H9 (cell line): ENCODE data around the gene IL1RAPL2. TPM values are rescaled to one million over a fixed set of nuclear protein-coding genes. Genes with fewer than 3 reads are reported as not detected.

Experiments used
- DNase-seq: peaks from one replicate; pipeline ENCODE4 v3.0.0-alpha.2; 2017
- H2AFZ ChIP-seq: one replicate; pipeline ENCODE4 v1.6.1; 2013; ENCODE audit warnings: mild to moderate bottlenecking, low read length, control low read depth, moderate library complexity
- H2AK5ac ChIP-seq: 2 replicates; pipeline ENCODE4 v1.6.1; 2013; ENCODE audit warnings: low read length, control low read depth, mixed read lengths; ENCODE audit not compliant: insufficient read length
- H2BK120ac ChIP-seq: one replicate; pipeline ENCODE4 v1.6.1; 2013; ENCODE audit warnings: low read depth, mild to moderate bottlenecking, low read length, control low read depth, inconsistent platforms; ENCODE audit not compliant: poor library complexity, severe bottlenecking
- H2BK12ac ChIP-seq: 2 replicates; pipeline ENCODE4 v1.6.1; 2013; ENCODE audit warnings: low read length, control low read depth, mixed read lengths, low read depth; ENCODE audit not compliant: insufficient read length
- H2BK15ac ChIP-seq: 2 replicates; pipeline ENCODE4 v1.6.1; 2013; ENCODE audit warnings: low read depth, low read length, control low read depth
- H2BK20ac ChIP-seq: one replicate; pipeline ENCODE4 v1.6.1; 2013; ENCODE audit warnings: low read depth, mild to moderate bottlenecking, low read length, control low read depth, inconsistent platforms; ENCODE audit not compliant: poor library complexity, severe bottlenecking
- H2BK5ac ChIP-seq: 2 replicates; pipeline ENCODE4 v1.6.1; 2013; ENCODE audit warnings: low read length, control low read depth, mixed read lengths; ENCODE audit not compliant: insufficient read length
- H3K14ac ChIP-seq: 2 replicates; pipeline ENCODE4 v1.6.1; 2013; ENCODE audit warnings: low read length, control low read depth; ENCODE audit not compliant: insufficient read depth
- H3K18ac ChIP-seq: 2 replicates; pipeline ENCODE4 v1.6.1; 2013; ENCODE audit warnings: low read depth, mild to moderate bottlenecking, mixed read lengths, low read length, control low read depth; ENCODE audit not compliant: insufficient read length
- H3K23ac ChIP-seq: 2 replicates; pipeline ENCODE4 v1.6.1; 2013; ENCODE audit warnings: low read length, control low read depth, mixed read lengths, low read depth; ENCODE audit not compliant: insufficient read length
- H3K23me2 ChIP-seq: 2 replicates; pipeline ENCODE4 v1.6.1; 2013; ENCODE audit warnings: low read depth, mild to moderate bottlenecking, mixed read lengths, low read length, control low read depth; ENCODE audit not compliant: insufficient read length, poor library complexity, severe bottlenecking
- H3K27ac ChIP-seq: 2 replicates; pipeline ENCODE4 v1.5.1; 2013; ENCODE audit warnings: low read length, control low read depth, mixed read lengths, low read depth; ENCODE audit not compliant: insufficient read length
- H3K27me3 ChIP-seq: 2 replicates; pipeline ENCODE4 v1.6.1; 2013; ENCODE audit warnings: low read length, control low read depth, inconsistent platforms; ENCODE audit not compliant: insufficient read depth
- H3K4ac ChIP-seq: 2 replicates; pipeline ENCODE4 v1.6.1; 2013; ENCODE audit warnings: low read depth, mild to moderate bottlenecking, control low read depth, inconsistent platforms, low read length, moderate library complexity
- H3K4me1 ChIP-seq: 2 replicates; pipeline ENCODE4 v1.6.1; 2013; ENCODE audit warnings: low read length, control low read depth, inconsistent platforms; ENCODE audit not compliant: insufficient read depth
- H3K4me2 ChIP-seq: 2 replicates; pipeline ENCODE4 v1.6.1; 2013; ENCODE audit warnings: low read length, control low read depth, mixed read lengths; ENCODE audit not compliant: insufficient read length, insufficient read depth
- H3K56ac ChIP-seq: 2 replicates; pipeline ENCODE4 v1.6.1; 2013; ENCODE audit warnings: low read depth, mild to moderate bottlenecking, mixed read lengths, low read length, control low read depth; ENCODE audit not compliant: insufficient read length
- H3K79me1 ChIP-seq: 2 replicates; pipeline ENCODE4 v1.6.1; 2013; ENCODE audit warnings: low read depth, mild to moderate bottlenecking, moderate library complexity, low read length, control low read depth, inconsistent platforms; ENCODE audit not compliant: insufficient read depth, poor library complexity, severe bottlenecking
- H3K79me2 ChIP-seq: 2 replicates; pipeline ENCODE4 v1.6.1; 2013; ENCODE audit warnings: low read length, control low read depth, inconsistent platforms; ENCODE audit not compliant: insufficient read depth
- H3K9ac ChIP-seq: 2 replicates; pipeline ENCODE4 v1.6.1; 2013; ENCODE audit warnings: low read length, control low read depth, mixed read lengths; ENCODE audit not compliant: insufficient read length; ENCODE audit errors: extremely low read depth
- H3K9me3 ChIP-seq: one replicate; pipeline ENCODE4 v1.6.1; 2013; ENCODE audit warnings: low read depth, low read length, inconsistent platforms; ENCODE audit not compliant: control insufficient read depth
- H3T11ph ChIP-seq: one replicate; pipeline ENCODE4 v1.6.1; 2013; ENCODE audit warnings: mild to moderate bottlenecking, low read length, control low read depth, inconsistent platforms
- H4K20me1 ChIP-seq: one replicate; pipeline ENCODE4 v1.6.1; 2013; ENCODE audit not compliant: control insufficient read depth, insufficient read length, insufficient read depth
- H4K5ac ChIP-seq: 2 replicates; pipeline ENCODE4 v1.6.1; 2013; ENCODE audit warnings: low read depth, mild to moderate bottlenecking, mixed read lengths, low read length, control low read depth; ENCODE audit not compliant: insufficient read length
- H4K8ac ChIP-seq: replicated peaks from 2 replicates; pipeline ENCODE4 v1.6.1; 2013; ENCODE audit warnings: low read length, control low read depth, mixed read lengths, low read depth; ENCODE audit not compliant: insufficient read length
- H4K91ac ChIP-seq: 2 replicates; pipeline ENCODE4 v1.6.1; 2013; ENCODE audit warnings: low read depth, mild to moderate bottlenecking, moderate library complexity, mixed read lengths, low read length, control low read depth; ENCODE audit not compliant: insufficient read length
- H3K27ac Mint-ChIP-seq, 3 experiments: 2 replicates in 2 of 3; 3 replicates in 1 of 3; pipeline ENCODE4 v1.8.0; 2020 to 2021; ENCODE audit warnings: mixed read lengths in 3 of 3, mild to moderate bottlenecking in 1 of 3, moderate library complexity in 1 of 3
- H3K27me3 Mint-ChIP-seq: 2 replicates; pipeline ENCODE4 v1.8.0; 2021; ENCODE audit warnings: low read depth, mild to moderate bottlenecking, moderate library complexity, mixed read lengths
- H3K36me3 Mint-ChIP-seq, 3 experiments: 2 replicates in 2 of 3; 3 replicates in 1 of 3; pipeline ENCODE4 v1.8.0; 2020 to 2021; ENCODE audit warnings: low read depth in 3 of 3, mixed read lengths in 3 of 3; ENCODE audit not compliant: insufficient read depth in 1 of 3
- H3K4me1 Mint-ChIP-seq, 2 experiments: 2 replicates each; pipeline ENCODE4 v1.8.0; 2020; ENCODE audit warnings: mixed read lengths in 2 of 2
- H3K4me3 Mint-ChIP-seq, 2 experiments: 2 replicates in 1 of 2; 3 replicates in 1 of 2; pipeline ENCODE4 v1.8.0; 2020 to 2021; ENCODE audit warnings: mild to moderate bottlenecking in 2 of 2, mixed read lengths in 2 of 2, moderate library complexity in 1 of 2
- H3K9me3 Mint-ChIP-seq, 2 experiments: 2 replicates in 1 of 2; 3 replicates in 1 of 2; pipeline ENCODE4 v1.8.0; 2020; ENCODE audit warnings: mild to moderate bottlenecking in 2 of 2, mixed read lengths in 2 of 2, moderate library complexity in 1 of 2
- CTCF ChIP-seq: fragments of 200-600 bp; sonication (generic); conservative IDR thresholded peaks from 3 replicates; pipeline ENCODE4 v1.8.0; 2021; ENCODE audit warnings: antibody characterized with exemption, mild to moderate bottlenecking
- WGBS: extraction: QIAGEN DNeasy Blood & Tissue Kit; methylation state at CpG from one replicate; pipeline ENCODE4 v1.1.7; 2013; ENCODE audit warnings: missing lambda C conversion rate, low lambda C conversion rate, mixed read lengths; ENCODE audit not compliant: insufficient read length; ENCODE audit errors: extremely low coverage; 5-methylcytosine and 5-hydroxymethylcytosine counted together
- total RNA-seq: library from RNA; stranded (reverse); gene quantifications from 2 replicates; pipeline ENCODE4 v1.2.1, GENCODE V29; 2021

Gene IL1RAPL2
- total RNA-seq, 1 experiment from 2014 or later, result not detected

GRCh38 chrX:105648732-105649131 is 1082.7 kb downstream of the IL1RAPL2 start:
- Histone ChIP-seq H2AK5ac (no peak overlapping the region), H3K4ac (no peak overlapping the region), H2BK5ac (no peak overlapping the region), H3K4me2 (no peak overlapping the region), H3K79me2 (no peaks in the 10 kb centered on the region), H2AFZ (no peak overlapping the region), H3K27me3 (no peaks in the 10 kb centered on the region), H4K5ac (no peak overlapping the region), H3K9me3 (no peaks in the 10 kb centered on the region), H4K20me1 (no peaks in the 10 kb centered on the region), H3K23me2 (no peaks in the 10 kb centered on the region), H3K18ac (no peak overlapping the region), H3K27ac (no peak overlapping the region), H2BK15ac (no peak overlapping the region), H3K9ac (no peak overlapping the region), H4K91ac (no peak overlapping the region), H3K4me1 (peaks cover 3% of the 10 kb centered on the region; the same call in 1 of the 2 replicates), H3K23ac (no peak overlapping the region), H3T11ph (no peak overlapping the region), H3K56ac (no peak overlapping the region), H2BK120ac (no peak overlapping the region), H4K8ac (no peak overlapping the region), H2BK12ac (no peak overlapping the region), H2BK20ac (no peak overlapping the region), H3K14ac (no peak overlapping the region), H3K79me1 (no peaks in the 10 kb centered on the region)
- TF ChIP-seq CTCF, result peak; percentile 38; the same call in 2 of the 3 replicates
- Mint-ChIP-seq H3K4me3 (no peak overlapping the region; a peak in 1 of 5 replicates), H3K27me3 (no peaks in the 10 kb centered on the region; the same call in 1 of the 2 replicates), H3K36me3 (peaks cover 0 to 2% (median 0%) of the 10 kb centered on the region in 3 experiments; a peak in 2 of 7 replicates), H3K27ac (peak overlapping the region in 1 of 3 experiments; percentile 44; a peak in 1 of 7 replicates), H3K4me1 (peaks cover 10 to 12% of the 10 kb centered on the region in 2 experiments), H3K9me3 (peaks cover 2 to 39% of the 10 kb centered on the region in 2 experiments; a peak in 3 of 5 replicates)
- no CpG with 5 or more reads among the region's 1 CpG for WGBS
- peak; percentile 26 for DNase-seq
